ENCODE data around the gene PALMD.

PALMD gene

DNA sequence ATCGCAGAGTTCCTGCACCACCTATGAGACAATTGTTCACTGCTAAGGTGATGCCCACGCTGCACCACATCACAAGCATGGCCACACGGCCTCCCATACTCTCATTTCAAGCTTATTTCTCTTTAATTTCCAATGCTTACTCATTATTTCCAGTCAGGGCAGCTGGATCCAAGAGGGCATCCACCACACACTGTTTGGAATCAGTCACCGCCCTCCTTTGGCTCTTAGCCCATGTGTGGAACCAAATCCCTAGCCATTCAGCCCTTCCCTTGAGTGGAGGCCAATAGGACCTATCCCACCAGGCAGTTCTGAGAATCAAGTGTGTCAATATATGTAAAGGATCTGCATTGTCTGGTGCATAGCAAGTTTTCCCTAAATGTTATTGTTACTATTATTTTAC, 26.3 kb upstream of the PALMD start:
- H3K4me1 ChIP-seq = no peaks in the 10 kb centered on the region
- H3K79me2 ChIP-seq = no peaks in the 10 kb centered on the region
- no peak overlapping the region for H3K4me3 ChIP-seq (ENCODE audit: low read depth, low read length)
- H3K27ac ChIP-seq = no peak overlapping the region
- TF ChIP-seq CTCF (IDR thresholded peaks at IDR 0.05) = no peak
- no peak overlapping the region for H2AFZ ChIP-seq
- no peaks in the 10 kb centered on the region for H3K27me3 ChIP-seq (ENCODE audit: control insufficient read depth, insufficient read depth, low read length)
- H3K4me2 ChIP-seq (ENCODE audit: low read length) = no peak overlapping the region
- no peak overlapping the region for H3K9ac ChIP-seq
- H3K36me3 ChIP-seq (ENCODE audit: control insufficient read depth, insufficient read depth, low read length) = no peaks in the 10 kb centered on the region
- H3K9me3 ChIP-seq (ENCODE audit: control insufficient read depth, low read length) = no peaks in the 10 kb centered on the region

DNA sequence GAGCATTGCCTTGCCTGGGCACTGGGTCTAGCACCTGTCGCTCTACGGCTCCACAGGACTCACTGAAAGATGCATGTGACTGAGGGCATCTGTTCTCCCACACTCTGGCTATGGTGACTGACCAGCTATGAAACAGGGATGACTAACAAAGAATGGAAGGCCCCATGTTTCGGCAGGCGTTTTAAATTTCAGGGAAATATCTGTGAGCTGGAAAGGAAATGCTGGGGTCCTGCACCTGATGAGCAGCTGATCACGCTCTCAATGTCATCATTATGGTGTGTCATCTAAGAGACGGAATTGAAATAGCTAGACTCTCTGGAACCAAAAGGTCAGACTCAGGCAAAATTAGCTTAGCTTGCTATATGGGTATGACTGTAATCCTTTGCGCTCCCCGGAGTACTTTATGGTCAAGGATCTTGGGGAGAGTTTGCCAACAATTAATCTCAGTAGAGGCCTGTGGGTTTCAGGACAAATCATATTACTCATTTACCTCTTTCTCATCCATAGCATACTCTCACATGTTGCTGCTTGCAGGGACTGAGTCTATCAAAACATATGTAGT, 24.5 kb upstream of the PALMD start:
- Histone ChIP-seq H3K27me3 (ENCODE audit: control insufficient read depth, insufficient read depth, low read length) (no peaks in the 10 kb centered on the region), H3K36me3 (ENCODE audit: control insufficient read depth, insufficient read depth, low read length) (no peaks in the 10 kb centered on the region)

DNA sequence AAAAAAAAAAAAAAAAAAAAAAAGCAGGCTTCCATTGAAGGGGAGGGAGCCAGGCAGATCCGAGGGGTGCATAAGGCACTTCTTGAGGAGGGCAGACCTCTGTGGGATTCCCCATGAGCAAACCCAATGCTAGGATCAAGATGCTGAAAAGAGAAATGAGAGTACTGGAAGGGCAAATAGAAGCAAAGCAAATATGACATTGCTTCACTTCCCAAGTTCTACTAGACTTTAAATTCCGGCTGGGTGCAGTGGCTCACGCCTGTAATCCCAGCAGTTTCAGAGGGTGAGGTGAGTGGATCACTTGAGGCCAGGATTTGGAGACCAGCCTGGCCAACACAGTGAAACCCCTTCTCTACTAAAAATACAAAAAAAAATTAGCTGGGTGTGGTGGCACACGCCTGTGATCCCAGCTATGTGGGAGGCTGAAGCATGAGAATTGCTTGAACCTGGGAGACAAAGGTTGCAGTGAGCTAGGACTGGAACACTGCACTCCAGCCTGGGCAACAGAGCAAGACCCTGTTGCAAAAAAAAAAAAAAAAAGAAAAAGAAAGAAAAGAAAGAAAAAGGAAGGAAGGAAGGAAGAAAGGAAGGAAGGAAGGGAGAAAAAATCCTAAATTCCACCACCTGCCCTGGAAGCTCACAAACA, 23.1 kb upstream of the PALMD start:
- H3K4me3 ChIP-seq (ENCODE audit: low read depth, low read length) = no peak overlapping the region

More for the DNA sequence above, 24.5 kb upstream of the PALMD start:
- no peak overlapping the region for H2AFZ ChIP-seq
- TF ChIP-seq CTCF (IDR thresholded peaks at IDR 0.05) = no peak
- H3K4me3 ChIP-seq (ENCODE audit: low read depth, low read length) = no peak overlapping the region
- H3K4me2 ChIP-seq (ENCODE audit: low read length) = no peak overlapping the region
- H3K27ac ChIP-seq = no peak overlapping the region
- no peaks in the 10 kb centered on the region for H3K79me2 ChIP-seq
- H3K9ac ChIP-seq = no peak overlapping the region
- no peaks in the 10 kb centered on the region for H3K4me1 ChIP-seq
- no peaks in the 10 kb centered on the region for H3K9me3 ChIP-seq (ENCODE audit: control insufficient read depth, low read length)

DNA sequence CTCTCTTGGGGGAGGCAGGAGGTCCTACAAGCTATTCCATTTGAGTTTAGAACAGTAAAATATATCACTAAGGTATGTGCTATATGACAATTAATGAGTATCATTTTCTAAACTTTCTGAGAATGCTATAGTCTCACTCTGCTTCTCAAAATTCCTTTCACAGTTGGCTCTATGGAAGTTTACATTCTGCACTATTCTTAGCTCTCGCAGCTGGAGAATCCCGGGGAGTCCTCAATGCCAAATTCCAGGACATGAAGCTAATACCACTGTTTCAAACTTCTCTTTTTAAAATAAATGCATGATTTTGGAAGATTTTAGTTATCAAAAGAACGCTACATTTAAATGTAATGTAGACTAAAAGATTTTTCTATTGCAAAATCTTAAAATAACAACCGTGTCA, 22.4 kb upstream of the PALMD start:
- TF ChIP-seq CTCF (IDR thresholded peaks at IDR 0.05) = no peak
- Histone ChIP-seq H3K79me2 (no peaks in the 10 kb centered on the region), H3K4me3 (ENCODE audit: low read depth, low read length) (no peak overlapping the region), H3K27ac (no peak overlapping the region), H3K4me1 (no peaks in the 10 kb centered on the region), H2AFZ (no peak overlapping the region), H3K4me2 (ENCODE audit: low read length) (no peak overlapping the region), H3K9me3 (ENCODE audit: control insufficient read depth, low read length) (no peaks in the 10 kb centered on the region), H3K9ac (no peak overlapping the region), H3K36me3 (ENCODE audit: control insufficient read depth, insufficient read depth, low read length) (no peaks in the 10 kb centered on the region), H3K27me3 (ENCODE audit: control insufficient read depth, insufficient read depth, low read length) (no peaks in the 10 kb centered on the region)

More for the DNA sequence above, 23.1 kb upstream of the PALMD start:
- Histone ChIP-seq H3K9ac (no peak overlapping the region), H3K4me1 (no peaks in the 10 kb centered on the region), H3K36me3 (ENCODE audit: control insufficient read depth, insufficient read depth, low read length) (no peaks in the 10 kb centered on the region), H3K27me3 (ENCODE audit: control insufficient read depth, insufficient read depth, low read length) (no peaks in the 10 kb centered on the region), H3K9me3 (ENCODE audit: control insufficient read depth, low read length) (no peaks in the 10 kb centered on the region), H3K79me2 (no peaks in the 10 kb centered on the region), H2AFZ (no peak overlapping the region), H3K27ac (no peak overlapping the region), H3K4me2 (ENCODE audit: low read length) (no peak overlapping the region)
- TF ChIP-seq CTCF (IDR thresholded peaks at IDR 0.05) = no peak

- H3K4me2 ChIP-seq (ENCODE audit: low read length) = no peak overlapping the region
- no peaks in the 10 kb centered on the region for H3K9me3 ChIP-seq (ENCODE audit: control insufficient read depth, low read length)
- H3K27me3 ChIP-seq (ENCODE audit: control insufficient read depth, insufficient read depth, low read length) = no peaks in the 10 kb centered on the region
- H3K79me2 ChIP-seq = no peaks in the 10 kb centered on the region
- no peak overlapping the region for H3K4me3 ChIP-seq (ENCODE audit: low read depth, low read length)
- no peak for TF ChIP-seq CTCF (IDR thresholded peaks at IDR 0.05)
- H3K9ac ChIP-seq = no peak overlapping the region
- H3K27ac ChIP-seq = no peak overlapping the region
- no peaks in the 10 kb centered on the region for H3K36me3 ChIP-seq (ENCODE audit: control insufficient read depth, insufficient read depth, low read length)
- H3K4me1 ChIP-seq = no peaks in the 10 kb centered on the region
- H2AFZ ChIP-seq = no peak overlapping the region
Observed at GRCh38 chr1:99627615-99628014, 18.3 kb upstream of the PALMD start.

All from parathyroid adenoma (tissue), 2 donors.